H9 (cell line): ENCODE data around the gene IGFBP4. TPM values are rescaled to one million over a fixed set of nuclear protein-coding genes. Genes with fewer than 3 reads are reported as not detected.

Experiments
- DNase-seq: peaks from one replicate; pipeline ENCODE4 v3.0.0-alpha.2; 2017
- H2AFZ ChIP-seq: one replicate; pipeline ENCODE4 v1.6.1; 2013; ENCODE audit warnings: mild to moderate bottlenecking, low read length, control low read depth, moderate library complexity
- H2AK5ac ChIP-seq: 2 replicates; pipeline ENCODE4 v1.6.1; 2013; ENCODE audit warnings: low read length, control low read depth, mixed read lengths; ENCODE audit not compliant: insufficient read length
- H2BK120ac ChIP-seq: one replicate; pipeline ENCODE4 v1.6.1; 2013; ENCODE audit warnings: low read depth, mild to moderate bottlenecking, low read length, control low read depth, inconsistent platforms; ENCODE audit not compliant: poor library complexity, severe bottlenecking
- H2BK12ac ChIP-seq: 2 replicates; pipeline ENCODE4 v1.6.1; 2013; ENCODE audit warnings: low read length, control low read depth, mixed read lengths, low read depth; ENCODE audit not compliant: insufficient read length
- H2BK15ac ChIP-seq: 2 replicates; pipeline ENCODE4 v1.6.1; 2013; ENCODE audit warnings: low read depth, low read length, control low read depth
- H2BK20ac ChIP-seq: one replicate; pipeline ENCODE4 v1.6.1; 2013; ENCODE audit warnings: low read depth, mild to moderate bottlenecking, low read length, control low read depth, inconsistent platforms; ENCODE audit not compliant: poor library complexity, severe bottlenecking
- H2BK5ac ChIP-seq: 2 replicates; pipeline ENCODE4 v1.6.1; 2013; ENCODE audit warnings: low read length, control low read depth, mixed read lengths; ENCODE audit not compliant: insufficient read length
- H3K14ac ChIP-seq: 2 replicates; pipeline ENCODE4 v1.6.1; 2013; ENCODE audit warnings: low read length, control low read depth; ENCODE audit not compliant: insufficient read depth
- H3K18ac ChIP-seq: 2 replicates; pipeline ENCODE4 v1.6.1; 2013; ENCODE audit warnings: low read depth, mild to moderate bottlenecking, mixed read lengths, low read length, control low read depth; ENCODE audit not compliant: insufficient read length
- H3K23ac ChIP-seq: 2 replicates; pipeline ENCODE4 v1.6.1; 2013; ENCODE audit warnings: low read length, control low read depth, mixed read lengths, low read depth; ENCODE audit not compliant: insufficient read length
- H3K23me2 ChIP-seq: 2 replicates; pipeline ENCODE4 v1.6.1; 2013; ENCODE audit warnings: low read depth, mild to moderate bottlenecking, mixed read lengths, low read length, control low read depth; ENCODE audit not compliant: insufficient read length, poor library complexity, severe bottlenecking
- H3K27ac ChIP-seq: 2 replicates; pipeline ENCODE4 v1.5.1; 2013; ENCODE audit warnings: low read length, control low read depth, mixed read lengths, low read depth; ENCODE audit not compliant: insufficient read length
- H3K27me3 ChIP-seq: 2 replicates; pipeline ENCODE4 v1.6.1; 2013; ENCODE audit warnings: low read length, control low read depth, inconsistent platforms; ENCODE audit not compliant: insufficient read depth
- H3K4ac ChIP-seq: 2 replicates; pipeline ENCODE4 v1.6.1; 2013; ENCODE audit warnings: low read depth, mild to moderate bottlenecking, control low read depth, inconsistent platforms, low read length, moderate library complexity
- H3K4me1 ChIP-seq: 2 replicates; pipeline ENCODE4 v1.6.1; 2013; ENCODE audit warnings: low read length, control low read depth, inconsistent platforms; ENCODE audit not compliant: insufficient read depth
- H3K4me2 ChIP-seq: 2 replicates; pipeline ENCODE4 v1.6.1; 2013; ENCODE audit warnings: low read length, control low read depth, mixed read lengths; ENCODE audit not compliant: insufficient read length, insufficient read depth
- H3K56ac ChIP-seq: 2 replicates; pipeline ENCODE4 v1.6.1; 2013; ENCODE audit warnings: low read depth, mild to moderate bottlenecking, mixed read lengths, low read length, control low read depth; ENCODE audit not compliant: insufficient read length
- H3K79me1 ChIP-seq: 2 replicates; pipeline ENCODE4 v1.6.1; 2013; ENCODE audit warnings: low read depth, mild to moderate bottlenecking, moderate library complexity, low read length, control low read depth, inconsistent platforms; ENCODE audit not compliant: insufficient read depth, poor library complexity, severe bottlenecking
- H3K79me2 ChIP-seq: 2 replicates; pipeline ENCODE4 v1.6.1; 2013; ENCODE audit warnings: low read length, control low read depth, inconsistent platforms; ENCODE audit not compliant: insufficient read depth
- H3K9ac ChIP-seq: 2 replicates; pipeline ENCODE4 v1.6.1; 2013; ENCODE audit warnings: low read length, control low read depth, mixed read lengths; ENCODE audit not compliant: insufficient read length; ENCODE audit errors: extremely low read depth
- H3K9me3 ChIP-seq: one replicate; pipeline ENCODE4 v1.6.1; 2013; ENCODE audit warnings: low read depth, low read length, inconsistent platforms; ENCODE audit not compliant: control insufficient read depth
- H3T11ph ChIP-seq: one replicate; pipeline ENCODE4 v1.6.1; 2013; ENCODE audit warnings: mild to moderate bottlenecking, low read length, control low read depth, inconsistent platforms
- H4K20me1 ChIP-seq: one replicate; pipeline ENCODE4 v1.6.1; 2013; ENCODE audit not compliant: control insufficient read depth, insufficient read length, insufficient read depth
- H4K5ac ChIP-seq: 2 replicates; pipeline ENCODE4 v1.6.1; 2013; ENCODE audit warnings: low read depth, mild to moderate bottlenecking, mixed read lengths, low read length, control low read depth; ENCODE audit not compliant: insufficient read length
- H4K8ac ChIP-seq: replicated peaks from 2 replicates; pipeline ENCODE4 v1.6.1; 2013; ENCODE audit warnings: low read length, control low read depth, mixed read lengths, low read depth; ENCODE audit not compliant: insufficient read length
- H4K91ac ChIP-seq: 2 replicates; pipeline ENCODE4 v1.6.1; 2013; ENCODE audit warnings: low read depth, mild to moderate bottlenecking, moderate library complexity, mixed read lengths, low read length, control low read depth; ENCODE audit not compliant: insufficient read length
- H3K27ac Mint-ChIP-seq, 3 experiments: 2 replicates in 2 of 3; 3 replicates in 1 of 3; pipeline ENCODE4 v1.8.0; 2020 to 2021; ENCODE audit warnings: mixed read lengths in 3 of 3, mild to moderate bottlenecking in 1 of 3, moderate library complexity in 1 of 3
- H3K27me3 Mint-ChIP-seq: 2 replicates; pipeline ENCODE4 v1.8.0; 2021; ENCODE audit warnings: low read depth, mild to moderate bottlenecking, moderate library complexity, mixed read lengths
- H3K36me3 Mint-ChIP-seq, 3 experiments: 2 replicates in 2 of 3; 3 replicates in 1 of 3; pipeline ENCODE4 v1.8.0; 2020 to 2021; ENCODE audit warnings: low read depth in 3 of 3, mixed read lengths in 3 of 3; ENCODE audit not compliant: insufficient read depth in 1 of 3
- H3K4me1 Mint-ChIP-seq, 2 experiments: 2 replicates each; pipeline ENCODE4 v1.8.0; 2020; ENCODE audit warnings: mixed read lengths in 2 of 2
- H3K4me3 Mint-ChIP-seq, 2 experiments: 2 replicates in 1 of 2; 3 replicates in 1 of 2; pipeline ENCODE4 v1.8.0; 2020 to 2021; ENCODE audit warnings: mild to moderate bottlenecking in 2 of 2, mixed read lengths in 2 of 2, moderate library complexity in 1 of 2
- H3K9me3 Mint-ChIP-seq, 2 experiments: 2 replicates in 1 of 2; 3 replicates in 1 of 2; pipeline ENCODE4 v1.8.0; 2020; ENCODE audit warnings: mild to moderate bottlenecking in 2 of 2, mixed read lengths in 2 of 2, moderate library complexity in 1 of 2
- CTCF ChIP-seq: fragments of 200-600 bp; sonication (generic); conservative IDR thresholded peaks from 3 replicates; pipeline ENCODE4 v1.8.0; 2021; ENCODE audit warnings: antibody characterized with exemption, mild to moderate bottlenecking
- WGBS: extraction: QIAGEN DNeasy Blood & Tissue Kit; methylation state at CpG from one replicate; pipeline ENCODE4 v1.1.7; 2013; ENCODE audit warnings: missing lambda C conversion rate, low lambda C conversion rate, mixed read lengths; ENCODE audit not compliant: insufficient read length; ENCODE audit errors: extremely low coverage; 5-methylcytosine and 5-hydroxymethylcytosine counted together
- total RNA-seq: library from RNA; stranded (reverse); gene quantifications from 2 replicates; pipeline ENCODE4 v1.2.1, GENCODE V29; 2021

Gene IGFBP4
- total RNA-seq, 1 experiment from 2014 or later = 49.9 TPM

GRCh38 chr17:40448639-40449261 lies 5.5 kb downstream of the IGFBP4 start:
- H2BK120ac ChIP-seq = no peak overlapping the region
- H2BK20ac ChIP-seq = no peak overlapping the region
- no peak for DNase-seq
- Mint-ChIP-seq H3K27ac (peak overlapping the region in 1 of 3 experiments; percentile 16; a peak in 1 of 7 replicates), H3K4me3 (no peak overlapping the region), H3K36me3 (peaks cover 9 to 20% (median 10%) of the 10 kb centered on the region in 3 experiments; a peak in 6 of 7 replicates), H3K9me3 (no peaks in the 10 kb centered on the region), H3K27me3 (peaks cover 12% of the 10 kb centered on the region), H3K4me1 (peaks cover 35 to 37% of the 10 kb centered on the region in 2 experiments)
- no peak overlapping the region for H3K27ac ChIP-seq
- peaks cover 11% of the 10 kb centered on the region for H3K23me2 ChIP-seq
- no peak for TF ChIP-seq CTCF
- H3K4ac ChIP-seq = no peak overlapping the region
- H4K20me1 ChIP-seq = no peaks in the 10 kb centered on the region
- H4K5ac ChIP-seq = no peak overlapping the region
- peaks cover 9% of the 10 kb centered on the region for H3K4me1 ChIP-seq
- no peaks in the 10 kb centered on the region; the same call in 1 of the 2 replicates for H3K79me2 ChIP-seq
- WGBS = no CpG with 5 or more reads among the region's 7 CpGs
- H2AK5ac ChIP-seq = no peak overlapping the region
- no peak overlapping the region for H2AFZ ChIP-seq
- H4K91ac ChIP-seq = no peak overlapping the region
- H3K79me1 ChIP-seq = no peaks in the 10 kb centered on the region
- no peaks in the 10 kb centered on the region for H3K9me3 ChIP-seq
- no peak overlapping the region for H2BK15ac ChIP-seq
- no peak overlapping the region for H3K9ac ChIP-seq
- H3K56ac ChIP-seq = no peak overlapping the region
- no peaks in the 10 kb centered on the region for H3K27me3 ChIP-seq
- H2BK5ac ChIP-seq = no peak overlapping the region
- no peak overlapping the region for H3K18ac ChIP-seq
- H3K14ac ChIP-seq = no peak overlapping the region
- no peak overlapping the region for H3K4me2 ChIP-seq
- H2BK12ac ChIP-seq = no peak overlapping the region
- H3K23ac ChIP-seq = no peak overlapping the region
- H3T11ph ChIP-seq = no peak overlapping the region
- no peak overlapping the region for H4K8ac ChIP-seq
